IPS-NIHi11 (cell line): ENCODE data around the gene GPR161.

Source experiments
- DNase-seq: peaks from one replicate; pipeline ENCODE4 v3.0.0; 2012; ENCODE audit warnings: mixed read lengths, low spot score

GPR161 gene

DNA sequence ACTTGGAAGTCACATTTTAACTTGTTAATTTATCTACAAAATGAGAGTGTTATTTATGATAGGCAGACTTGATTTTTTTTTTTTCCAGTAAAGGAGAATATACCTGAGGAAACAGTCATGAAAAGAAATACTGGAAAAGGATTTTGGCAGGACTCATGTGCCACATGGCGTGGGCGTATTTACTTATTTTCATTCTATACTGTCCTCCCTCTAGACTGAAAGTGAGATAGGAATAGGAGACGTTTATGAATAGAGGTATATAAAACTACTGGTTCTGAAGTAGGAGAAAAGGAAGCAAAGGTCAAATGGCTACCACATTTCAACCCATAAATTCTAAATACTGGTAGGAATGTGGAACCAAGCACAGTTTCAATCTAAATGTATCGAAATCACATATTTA, 105.1 kb downstream of the GPR161 start:
- DNase-seq, result no peak

DNA sequence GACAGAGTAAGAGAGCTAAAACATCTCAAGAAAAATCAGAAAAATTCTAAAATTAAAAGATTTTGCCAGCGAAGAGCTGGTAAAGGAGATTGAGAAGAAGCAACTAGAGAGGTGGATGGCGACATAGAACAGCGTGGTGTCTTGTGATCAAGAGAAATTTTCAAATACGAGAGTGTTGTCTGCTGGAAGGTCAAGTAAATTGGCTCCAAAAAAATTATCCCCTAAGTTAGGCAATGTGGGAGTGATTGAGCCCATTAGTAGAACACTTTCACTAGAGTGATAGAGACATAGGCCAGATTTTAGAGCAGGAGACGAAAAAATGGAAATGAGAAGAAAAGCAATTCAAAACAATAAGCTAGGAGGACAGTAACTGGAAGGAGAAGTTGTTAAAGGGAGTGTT, 105.5 kb downstream of the GPR161 start:
- DNase-seq, result no peak
